ENCODE data around the gene PPP1R14C. TPM values are rescaled to one million over a fixed set of nuclear protein-coding genes. Genes with fewer than 3 reads are reported as not detected.

The PPP1R14C gene
- total RNA-seq, 1 donor from 2014 or later = not detected

DNA sequence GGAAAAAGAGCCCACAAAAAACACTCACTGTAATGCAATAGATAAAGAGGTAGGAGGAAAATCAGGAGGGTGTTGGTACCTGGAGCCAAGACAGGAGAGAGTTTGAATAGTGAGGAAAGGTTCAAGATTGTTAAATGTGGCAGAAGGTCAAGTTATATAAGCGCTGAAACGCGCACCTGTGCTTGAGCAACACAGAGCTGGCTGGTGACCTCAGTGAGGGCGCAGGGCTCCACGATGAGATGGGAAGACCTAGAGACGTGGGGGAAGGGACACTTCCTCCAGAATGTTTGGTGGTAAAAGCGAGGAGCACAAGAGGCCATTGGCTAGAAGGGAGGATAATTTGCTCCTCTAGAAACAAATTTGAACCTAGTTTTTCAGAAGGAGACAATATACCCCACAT lies 4.2 kb upstream of the PPP1R14C start:
- no peak for DNase-seq (ENCODE audit: low read depth)

DNA sequence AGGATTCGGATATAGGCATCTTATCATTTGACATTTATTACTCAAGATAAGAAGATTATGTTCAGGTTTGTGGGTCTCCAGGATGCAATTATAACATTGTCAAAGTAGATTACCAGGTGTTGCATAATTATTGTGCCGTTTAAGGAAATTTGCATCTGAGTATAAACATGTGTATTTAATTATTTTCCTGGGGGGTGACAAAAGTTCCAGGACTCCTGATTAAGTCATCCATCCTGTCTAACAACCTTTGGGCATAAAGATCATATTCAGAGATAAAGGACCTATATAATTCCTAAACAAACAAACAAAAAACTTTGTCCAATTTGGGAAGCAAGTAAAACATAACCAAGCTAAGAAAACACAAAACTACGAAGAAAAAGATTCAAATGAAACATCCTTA lies 3.3 kb upstream of the PPP1R14C start:
- no peak for DNase-seq (ENCODE audit: low read depth)

DNA sequence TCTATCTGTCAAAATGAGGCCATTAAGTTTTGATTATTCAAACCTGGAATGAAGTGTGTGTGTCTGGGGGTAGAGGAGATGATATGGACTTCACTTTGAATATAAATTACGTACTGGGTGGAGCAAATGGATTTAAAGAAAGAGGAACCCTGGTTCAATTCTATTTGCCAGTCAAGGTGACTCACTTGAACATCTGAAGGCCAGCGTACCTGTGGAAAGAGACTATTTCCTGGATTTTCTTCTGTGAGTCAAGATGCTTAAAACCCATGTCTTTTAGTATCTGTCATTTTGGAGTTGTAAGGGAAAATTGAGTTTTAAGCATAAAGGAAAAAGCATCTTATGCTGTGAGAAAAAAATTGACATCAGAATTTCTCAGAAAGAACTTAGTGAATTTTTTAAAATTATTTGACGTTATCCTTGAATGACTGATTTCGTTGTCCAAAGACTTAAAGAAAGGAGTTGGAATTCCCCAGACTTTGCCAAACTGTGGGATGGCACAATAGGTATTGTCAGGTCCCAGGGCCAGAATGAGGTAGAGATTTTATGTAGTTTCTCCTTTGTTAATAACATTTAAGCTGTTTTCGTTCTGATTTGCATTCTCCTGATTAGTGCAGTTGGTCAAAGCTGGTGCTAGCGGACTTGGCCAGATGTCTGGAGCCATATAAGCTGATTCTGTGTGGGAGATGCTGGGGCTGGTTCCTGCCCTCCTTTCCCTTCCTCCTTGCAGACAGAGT lies 2.4 kb upstream of the PPP1R14C start:
- no peak for DNase-seq (ENCODE audit: low read depth)

DNA sequence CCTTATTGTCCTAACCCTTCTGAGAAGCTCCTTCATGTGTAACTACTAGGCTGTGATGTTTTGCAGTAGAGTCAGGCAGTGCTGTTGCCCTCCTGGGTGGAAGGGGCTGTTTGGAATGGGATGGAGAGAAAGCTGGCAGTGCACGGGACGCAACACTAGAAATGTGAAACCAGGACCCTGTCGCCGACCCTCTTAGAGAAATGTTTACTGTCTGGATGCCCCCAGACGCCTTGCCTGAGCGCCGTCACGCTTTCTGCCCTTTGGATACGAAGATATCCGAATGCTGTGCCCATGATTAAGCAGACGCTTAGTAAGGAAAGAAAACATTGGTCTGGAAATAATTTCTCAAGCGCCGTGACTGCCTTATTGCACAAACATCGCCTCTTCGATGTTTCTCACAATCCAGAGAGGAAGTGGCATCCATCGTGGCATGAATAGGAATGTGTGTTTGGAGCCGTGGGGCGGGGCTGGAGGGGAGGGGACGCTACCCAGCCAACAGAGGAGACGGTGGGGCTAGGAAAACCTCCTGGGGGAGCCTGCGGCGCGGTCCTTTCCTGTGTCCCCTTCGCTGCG lies 661 bp upstream of the PPP1R14C start:
- DNase-seq (ENCODE audit: low read depth) = no peak

DNA sequence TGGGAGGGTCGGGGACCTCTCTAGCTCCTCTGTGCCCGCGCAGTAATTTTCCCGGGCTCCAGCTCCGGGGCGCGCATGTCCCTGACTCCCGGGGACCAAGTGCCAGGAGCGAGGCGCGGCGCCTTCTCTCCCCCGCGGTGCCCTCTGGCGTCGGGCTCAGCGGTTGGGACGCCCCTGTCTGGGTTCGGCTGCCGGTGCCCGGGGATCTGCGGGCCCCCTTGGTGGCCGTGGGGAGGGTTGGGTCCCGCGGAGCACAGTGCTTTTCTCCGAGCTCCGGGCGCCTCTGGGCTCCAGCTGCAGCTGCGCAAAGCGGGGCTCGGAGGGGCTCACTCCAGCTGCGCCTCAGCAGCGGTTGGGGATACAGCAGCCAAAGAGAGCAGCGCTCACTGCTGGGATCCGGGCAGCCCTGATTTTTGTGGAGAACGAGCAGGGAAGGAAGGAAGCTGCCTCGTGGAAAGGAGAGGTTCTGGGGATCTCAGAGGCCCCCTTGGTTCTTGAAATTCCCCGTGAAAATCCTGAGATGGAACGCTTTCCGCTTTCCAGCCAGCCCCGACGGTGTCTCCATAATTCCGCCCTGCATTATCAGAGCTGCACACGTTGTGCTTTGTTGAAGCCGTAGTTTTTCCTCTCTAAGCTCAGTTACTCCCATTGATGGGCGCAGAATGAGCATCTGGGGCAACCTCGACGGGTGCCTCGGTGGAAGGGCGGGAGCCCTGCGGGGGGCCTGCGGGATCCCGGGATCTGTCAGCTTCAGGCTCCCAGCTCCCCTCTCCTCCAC lies 861 bp downstream of the PPP1R14C start:
- DNase-seq (ENCODE audit: low read depth) = no peak

DNA sequence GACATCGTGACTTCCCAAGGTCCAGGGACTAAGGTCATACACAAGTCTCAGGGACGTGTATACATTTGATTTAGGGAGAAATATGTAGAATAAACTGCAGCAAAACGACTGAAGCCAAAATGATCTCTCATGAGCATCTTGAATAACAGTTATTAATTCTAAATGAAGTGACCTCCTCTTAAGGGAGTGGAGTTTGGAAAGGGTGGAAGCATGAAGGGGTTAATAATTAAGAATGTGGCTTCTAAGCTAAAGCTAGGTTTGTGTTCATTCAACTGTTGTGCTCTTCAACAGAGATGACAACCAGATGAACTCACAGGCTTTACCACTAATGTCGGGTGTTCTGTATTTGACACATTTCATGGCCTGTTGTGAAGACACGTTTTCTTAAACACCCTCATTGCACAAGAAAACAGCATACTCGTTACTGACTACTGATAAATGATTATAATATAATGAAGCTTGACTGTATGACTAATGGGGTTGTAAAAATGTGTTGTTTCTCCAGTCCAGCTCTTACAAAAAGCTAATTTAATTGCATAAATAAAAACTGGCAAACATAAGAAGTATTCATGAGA lies 1.5 kb downstream of the PPP1R14C start:
- DNase-seq (ENCODE audit: low read depth) = no peak

DNA sequence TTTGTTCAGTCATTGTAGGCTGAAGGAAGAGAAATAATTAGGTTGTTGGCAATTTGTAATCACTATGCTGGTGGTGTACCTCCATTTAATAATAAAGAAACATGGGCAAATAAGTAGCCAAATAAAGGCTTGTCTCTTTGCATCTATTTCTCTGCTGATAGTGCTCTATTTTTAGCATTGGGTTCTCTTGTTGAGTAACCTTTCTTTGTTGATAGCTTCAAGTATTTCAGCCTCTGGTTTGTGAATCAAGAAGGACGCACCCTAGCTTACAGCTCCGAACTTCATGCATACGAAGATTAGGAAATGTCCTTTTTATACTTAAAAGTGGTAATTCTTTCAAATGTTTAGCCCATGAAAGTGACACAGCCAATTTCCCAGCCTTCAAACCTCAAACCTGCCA lies 2.6 kb downstream of the PPP1R14C start:
- no peak for DNase-seq (ENCODE audit: low read depth)

DNA sequence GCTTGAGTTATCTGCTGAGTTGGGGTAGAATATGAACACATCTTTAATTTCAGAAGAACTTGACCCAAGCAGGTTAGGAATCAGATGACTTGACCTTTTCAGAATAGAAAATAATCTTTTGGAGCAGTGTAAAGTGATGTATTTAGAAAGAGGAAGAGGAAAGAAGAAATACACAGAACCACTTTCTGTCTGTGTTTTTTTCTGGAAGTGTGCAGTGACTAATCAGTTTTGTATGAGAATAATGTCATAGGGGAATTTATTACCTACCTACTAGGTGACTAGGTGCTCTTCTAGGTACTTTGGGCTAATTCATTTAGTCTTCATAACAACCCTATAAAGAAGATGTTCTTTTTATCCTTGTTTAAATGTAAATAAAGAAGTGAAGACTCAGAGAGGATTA lies 3.0 kb downstream of the PPP1R14C start:
- DNase-seq (ENCODE audit: low read depth) = no peak

DNA sequence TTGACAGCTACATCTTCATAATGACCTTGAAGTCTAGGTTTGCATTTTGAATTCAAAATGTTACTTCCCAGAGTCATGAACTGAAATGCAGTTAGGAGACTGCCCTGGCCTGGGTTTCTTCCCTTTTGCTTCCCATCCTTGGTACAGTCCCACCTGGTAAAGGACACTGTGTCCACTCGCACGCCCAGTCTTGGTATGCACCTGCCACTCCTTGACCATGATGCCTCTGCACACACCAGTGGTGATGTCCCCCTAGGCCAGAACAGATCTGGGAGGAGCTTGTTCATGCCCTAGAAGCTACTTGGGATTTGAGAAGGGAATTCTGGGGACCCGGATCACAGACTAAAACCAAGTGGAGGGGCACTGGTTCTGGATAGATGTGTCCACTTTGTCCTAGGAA lies 3.6 kb downstream of the PPP1R14C start:
- DNase-seq (ENCODE audit: low read depth) = no peak

DNA sequence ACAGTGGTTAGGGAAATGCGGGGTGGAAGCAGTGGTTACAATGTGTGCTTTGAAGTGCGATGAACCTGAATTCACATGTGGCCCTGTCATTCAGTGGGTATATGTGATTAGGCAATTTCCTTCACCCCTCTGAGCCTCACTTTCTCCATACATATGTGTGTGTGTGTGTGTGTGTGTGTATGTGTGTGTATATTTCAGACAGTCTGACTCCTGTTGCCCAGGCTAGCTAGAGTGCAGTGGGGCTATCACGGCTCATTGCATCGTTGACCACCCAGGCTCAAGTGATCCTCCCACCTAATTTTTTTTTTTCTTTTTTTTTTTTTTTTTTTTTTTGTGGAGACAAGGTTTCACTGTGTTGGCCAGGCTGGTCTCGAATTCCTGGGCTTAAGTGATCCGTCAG lies 6.3 kb downstream of the PPP1R14C start:
- no peak for DNase-seq (ENCODE audit: low read depth)

DNA sequence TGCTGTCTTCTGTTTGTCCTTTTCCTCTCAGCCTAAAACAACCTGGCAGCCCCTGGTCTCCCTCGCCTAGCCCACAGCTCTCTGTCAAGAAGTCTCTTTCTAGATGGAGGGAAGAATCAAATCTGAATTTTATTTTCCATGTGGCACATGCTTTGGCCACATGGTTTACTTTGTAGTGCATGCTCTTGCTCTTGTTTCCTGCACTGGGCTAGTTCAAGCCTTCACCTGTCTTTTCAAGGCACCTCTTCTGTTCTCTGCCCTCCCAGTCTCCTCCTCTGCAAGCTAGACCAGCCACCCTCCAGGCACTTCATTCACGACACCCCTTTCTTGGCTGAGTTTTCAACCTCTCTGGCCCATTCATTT lies 7.6 kb downstream of the PPP1R14C start:
- no peak for DNase-seq (ENCODE audit: low read depth)

DNA sequence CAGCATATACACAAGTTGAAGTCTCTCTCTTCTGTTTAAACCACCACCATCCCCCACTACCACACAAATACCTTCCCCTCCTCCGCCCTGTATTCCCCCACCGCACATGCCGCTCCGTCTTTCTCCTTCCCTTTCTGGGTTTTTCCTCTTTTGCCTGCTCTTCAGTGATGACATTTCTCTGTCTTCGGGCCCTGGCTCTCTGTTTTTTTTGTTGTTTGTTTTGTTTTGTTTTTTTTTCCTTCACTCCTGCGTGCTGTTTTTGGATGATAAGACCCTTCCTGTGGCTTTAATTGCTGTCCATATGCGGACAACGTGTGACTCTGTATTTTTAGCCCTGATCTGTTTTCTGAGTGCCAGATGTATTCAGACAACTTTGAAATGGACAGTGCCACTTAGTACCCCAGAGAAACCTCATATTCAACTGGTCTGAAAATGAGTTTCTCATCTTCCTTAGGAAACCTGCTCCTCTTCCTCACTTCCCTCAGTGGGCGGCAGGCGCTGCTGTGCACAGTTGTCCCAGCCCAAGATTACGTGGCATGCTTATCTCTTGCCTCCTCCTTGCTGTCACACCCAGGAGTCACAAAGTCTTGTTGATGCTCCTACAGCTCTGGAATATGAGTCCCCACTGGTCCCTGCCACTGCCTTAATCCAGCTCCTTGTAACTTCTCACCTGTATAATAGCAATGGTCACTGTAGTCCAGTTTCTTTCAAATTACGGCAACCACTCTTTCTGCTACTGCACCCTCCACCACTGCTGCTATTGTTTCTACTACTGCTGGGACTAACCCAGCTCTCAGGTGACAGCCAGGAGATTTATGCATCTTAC lies 8.2 kb downstream of the PPP1R14C start:
- no peak for DNase-seq (ENCODE audit: low read depth)

DNA sequence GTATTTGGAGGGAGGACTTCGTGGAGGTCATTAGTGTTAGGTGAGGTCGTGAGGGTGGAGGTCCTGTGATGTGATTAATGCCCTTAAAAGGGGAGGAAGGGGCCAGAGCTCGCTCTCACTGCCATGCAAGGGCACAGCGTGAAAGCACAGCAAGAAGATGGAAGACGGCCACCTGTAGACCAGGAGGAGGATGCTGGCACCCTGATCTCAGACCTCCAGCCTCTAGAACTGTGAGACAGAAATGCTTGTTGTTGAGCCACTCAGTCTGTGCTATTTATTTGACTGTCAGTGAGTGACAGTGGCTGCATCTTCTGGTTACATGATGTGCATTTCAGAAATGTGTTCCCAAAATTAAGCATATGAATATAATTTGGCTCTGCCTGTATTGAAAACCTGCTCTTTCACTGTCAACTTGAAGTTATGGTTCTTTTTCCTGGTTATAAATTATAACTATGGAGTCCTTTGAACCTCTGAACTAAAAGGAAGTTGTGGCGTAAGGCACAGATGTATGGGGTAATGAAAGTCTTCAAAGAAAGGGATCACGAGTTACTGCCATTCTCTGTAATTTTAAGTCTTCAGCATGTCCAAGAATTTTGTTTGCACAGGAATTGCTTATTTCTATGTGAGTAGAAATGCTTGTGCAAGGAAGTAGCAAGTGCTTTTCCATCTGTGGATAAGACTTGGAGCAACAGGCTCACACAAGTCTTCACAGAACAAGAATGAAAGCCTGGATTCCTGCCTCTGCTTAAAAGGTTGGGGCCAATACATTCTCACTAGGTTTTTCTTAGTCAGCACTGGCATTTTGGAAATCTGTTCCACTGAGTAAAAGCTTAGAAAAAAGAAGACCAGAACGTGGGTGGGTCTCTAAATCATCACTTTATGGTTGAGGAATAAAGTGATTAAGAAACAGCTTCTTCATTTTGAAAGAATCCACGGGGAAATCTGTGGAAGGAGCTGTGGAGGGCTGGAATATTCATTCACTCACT lies 10.3 kb downstream of the PPP1R14C start:
- DNase-seq (ENCODE audit: low read depth) = no peak

DNA sequence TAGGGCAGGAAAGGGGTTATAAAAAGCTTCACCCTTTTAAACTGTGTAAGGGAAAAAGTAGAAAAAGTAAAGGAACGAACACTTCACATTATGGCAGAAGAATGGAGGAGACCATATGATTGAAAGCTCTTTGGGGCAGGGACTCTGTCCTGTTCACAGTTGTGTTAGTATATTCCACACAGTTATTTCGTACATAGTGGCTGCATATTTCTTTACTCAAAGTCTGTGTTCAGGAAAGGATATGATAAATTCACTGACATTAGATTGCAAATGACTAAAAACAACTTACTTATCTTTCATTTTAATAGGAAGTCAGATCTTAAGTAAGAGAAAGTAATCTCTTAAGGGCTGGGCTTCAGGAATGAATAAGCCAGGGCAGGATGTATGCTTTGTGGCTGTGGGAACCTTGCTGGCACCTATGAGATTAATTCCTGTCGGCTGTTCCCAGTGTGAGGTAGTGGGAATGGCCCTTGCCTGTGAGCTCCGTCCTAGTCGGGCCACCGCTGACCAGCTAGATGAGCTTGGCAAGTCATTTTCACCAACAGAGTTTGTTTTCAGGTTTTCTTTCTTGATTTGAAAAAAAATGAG lies 11.2 kb downstream of the PPP1R14C start:
- no peak for DNase-seq (ENCODE audit: low read depth)

DNA sequence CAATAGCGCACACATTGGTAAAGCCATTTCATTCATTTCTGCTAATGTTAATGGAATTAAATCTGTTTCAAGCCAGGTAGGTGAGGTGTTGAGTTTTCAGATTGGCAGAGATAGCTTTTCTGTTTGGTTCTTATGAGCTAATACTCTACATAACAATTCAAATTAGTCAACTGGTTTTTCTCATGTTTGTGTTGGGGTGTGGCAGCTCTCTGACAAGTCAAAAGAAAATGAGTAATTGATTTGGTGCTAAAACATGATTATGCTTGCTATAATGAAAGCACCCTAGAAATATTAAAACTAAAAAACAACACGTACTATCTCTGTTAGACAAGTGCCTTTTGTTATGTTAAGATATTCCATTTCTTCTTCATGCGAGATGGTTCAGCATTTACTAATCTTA lies 13.6 kb downstream of the PPP1R14C start:
- no peak for DNase-seq (ENCODE audit: low read depth)

DNA sequence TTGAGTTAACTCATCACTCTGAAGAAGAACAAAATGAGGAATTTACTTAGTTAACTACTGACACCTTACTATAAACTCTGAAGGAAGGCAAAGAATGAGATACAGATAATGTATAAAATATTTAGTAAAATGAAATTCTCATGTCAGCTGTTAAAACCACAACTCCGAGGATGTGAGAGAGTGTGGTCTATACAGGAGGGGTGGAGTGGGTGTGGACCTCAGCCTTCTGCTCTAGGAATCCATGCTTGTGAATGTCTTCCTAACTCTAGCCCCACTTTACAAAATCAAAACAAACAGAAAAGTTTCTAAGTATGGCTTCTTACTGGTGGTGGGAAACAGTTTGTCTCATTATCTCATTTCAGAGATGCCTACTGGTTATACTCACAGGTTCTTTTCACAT lies 14.2 kb downstream of the PPP1R14C start:
- DNase-seq (ENCODE audit: low read depth) = no peak

DNA sequence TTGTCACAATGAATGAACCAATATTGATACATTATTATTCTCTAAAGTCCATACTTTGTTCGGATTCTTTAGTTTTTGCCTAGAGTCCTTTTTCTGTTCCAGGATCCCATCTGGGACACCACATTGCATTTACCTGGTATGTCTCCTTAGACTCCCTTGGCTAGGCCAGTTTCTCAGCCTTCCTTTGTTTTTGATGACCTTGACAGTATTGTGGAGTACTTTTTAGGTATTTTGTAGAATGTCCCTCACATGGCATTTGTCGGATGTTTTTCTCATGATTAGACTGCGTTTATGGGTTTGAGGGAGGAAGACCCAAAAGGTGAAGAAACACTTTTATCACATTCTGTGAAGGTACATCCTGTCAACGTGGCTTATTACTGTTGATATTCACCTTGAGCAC lies 16.9 kb downstream of the PPP1R14C start:
- DNase-seq (ENCODE audit: low read depth) = no peak

DNA sequence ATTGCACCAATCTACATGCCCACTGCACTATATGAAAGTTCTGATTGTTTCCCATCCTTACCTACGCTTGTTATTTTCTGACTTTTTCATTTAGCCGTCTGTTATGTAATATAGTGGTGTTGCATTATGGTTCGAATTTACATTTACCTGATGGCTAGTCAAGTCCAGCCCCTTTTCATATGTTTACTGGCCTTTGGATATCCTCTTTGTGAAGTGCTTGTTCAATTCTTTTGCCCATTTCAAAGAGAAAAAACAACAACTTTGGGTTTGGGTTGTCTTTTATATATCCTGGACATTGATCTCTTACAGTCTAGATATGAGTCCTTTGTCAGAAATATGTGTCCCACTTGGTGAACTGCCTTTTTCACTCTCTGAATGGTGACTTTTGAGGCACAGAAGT lies 21.1 kb downstream of the PPP1R14C start:
- DNase-seq (ENCODE audit: low read depth) = no peak

DNA sequence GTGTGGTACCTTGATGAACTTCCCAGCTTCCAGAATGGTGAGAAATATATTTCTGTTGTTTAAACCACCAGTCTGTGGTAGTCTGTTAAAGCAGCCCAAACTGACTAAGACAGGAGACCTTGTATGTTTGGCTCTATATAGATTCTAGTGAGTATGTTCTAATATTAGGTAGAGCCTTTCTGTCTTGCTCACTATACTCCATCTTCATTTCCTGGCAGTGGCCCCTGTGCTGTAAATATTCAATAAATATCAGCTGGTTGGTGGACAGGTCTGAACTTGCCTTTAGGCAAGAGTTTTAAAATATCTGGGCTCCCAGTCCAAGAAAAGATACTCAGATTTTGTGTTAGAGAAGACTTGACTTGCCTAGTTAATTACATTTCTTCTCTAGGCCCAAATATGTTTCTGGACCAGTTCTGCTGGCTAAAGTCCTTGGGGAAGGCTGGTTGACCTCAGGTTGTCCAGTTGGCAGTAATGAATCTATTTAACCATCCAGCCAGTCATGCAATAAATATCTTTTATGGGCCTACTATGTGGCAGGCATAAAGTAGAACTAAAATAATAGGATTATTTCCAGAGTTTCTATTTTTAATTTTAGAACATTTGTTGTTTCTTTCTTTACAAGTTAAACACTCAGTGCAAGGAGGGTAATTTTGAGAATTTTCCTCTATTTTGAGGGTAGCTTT lies 22.3 kb downstream of the PPP1R14C start:
- DNase-seq (ENCODE audit: low read depth) = no peak

Measured in myocyte (in vitro differentiated cells).